ENCODE measurements around the gene ACTR1A.

Gene ACTR1A

DNA sequence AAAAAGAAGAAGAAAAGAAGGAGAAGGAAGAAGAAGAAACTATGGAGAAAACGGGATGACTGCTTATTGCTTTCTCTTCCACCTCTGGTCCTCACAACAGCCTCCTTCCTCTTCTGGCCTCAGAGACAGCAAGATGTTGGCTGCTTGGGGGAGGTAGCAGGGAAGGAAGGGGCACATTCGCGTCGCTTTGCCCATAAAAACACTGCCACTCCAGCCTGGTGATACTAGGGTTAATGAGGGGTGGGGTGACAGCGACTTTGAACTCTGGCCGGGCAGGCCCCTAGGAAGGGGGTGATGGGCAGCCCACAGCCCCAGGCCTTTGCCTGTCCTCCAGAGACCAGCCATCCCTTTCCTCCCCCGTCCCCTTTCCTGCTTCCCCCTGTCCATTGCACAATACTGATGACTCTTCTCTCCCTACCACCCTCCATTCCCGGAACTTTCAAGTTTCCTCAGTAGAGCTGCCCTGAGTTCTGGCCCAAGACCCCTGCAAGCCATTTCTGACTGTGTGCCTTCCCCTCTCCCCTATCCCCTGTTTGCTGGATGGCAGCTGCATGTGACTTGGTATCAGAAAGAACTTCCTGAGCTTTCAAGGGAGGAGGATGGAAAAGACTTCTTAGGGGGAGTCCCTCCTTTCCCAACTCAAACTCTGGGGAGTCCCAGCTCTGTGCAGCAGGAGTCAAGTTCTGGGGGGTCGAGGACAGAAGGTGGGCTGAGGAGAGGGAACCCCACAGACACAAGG, 67.9 kb downstream of the ACTR1A start:
- POLR2A ChIA-PET = interaction anchor here (1.1 to 2.1 kb wide), 4 partner anchors 14 to 29 kb away, joined by 3 to 18 read pairs (median 4); partner anchors contain the start of genes C10orf95 and FBXL15
- no peak for DNase-seq (ENCODE audit: extremely low spot score)
- TF ChIP-seq SUZ12 (IDR thresholded peaks at IDR 0.05) = no peak
- no peak for TF ChIP-seq FOXA1 (IDR thresholded peaks at IDR 0.05)
- no peak for TF ChIP-seq FOXK2 (IDR thresholded peaks at IDR 0.05)
- no peak for TF ChIP-seq ELF4 (IDR thresholded peaks at IDR 0.05)
- TF ChIP-seq ZNF384 (IDR thresholded peaks at IDR 0.05) = peak; percentile 46
- TF ChIP-seq LEF1 (IDR thresholded peaks at IDR 0.05; ENCODE audit: borderline replicate concordance) = no peak
- CTCF ChIA-PET = interaction anchor here (1.8 kb wide), 1 partner anchor 11 kb away, joined by 5 read pairs; no protein-coding TSS in a partner anchor

DNA sequence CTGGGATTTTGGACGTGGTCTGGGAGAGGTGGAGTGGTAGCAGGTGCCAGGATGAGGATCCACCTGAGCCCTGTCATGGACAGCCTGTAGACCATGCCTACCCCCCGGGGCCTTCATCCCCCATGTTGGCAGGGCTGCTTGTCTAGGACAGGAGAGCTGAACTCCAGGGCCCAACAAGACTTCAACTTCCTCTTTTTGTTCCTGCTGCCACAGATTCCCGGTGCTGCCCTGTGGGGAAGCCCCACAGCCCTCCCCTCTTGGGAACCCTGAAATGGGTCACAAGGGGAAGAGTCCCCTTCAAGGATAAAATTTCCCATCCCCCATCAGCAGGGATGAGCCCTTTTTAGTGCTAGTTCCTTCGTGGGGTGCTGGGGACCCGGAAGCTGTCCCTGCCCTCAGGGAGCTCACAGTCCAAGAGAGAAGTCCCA, 68.9 kb downstream of the ACTR1A start:
- ChIA-PET CTCF (interaction anchor here (1.1 kb wide), 1 partner anchor 11 kb away, joined by 4 read pairs; no protein-coding TSS in a partner anchor), POLR2A (interaction anchor here (1.1 to 4.2 kb wide), 2 partner anchors 17 to 39 kb away, joined by 4 to 62 read pairs; partner anchors contain the start of gene C10orf95)
- no peak for DNase-seq (ENCODE audit: extremely low spot score)
- TF ChIP-seq, protein P1, sequence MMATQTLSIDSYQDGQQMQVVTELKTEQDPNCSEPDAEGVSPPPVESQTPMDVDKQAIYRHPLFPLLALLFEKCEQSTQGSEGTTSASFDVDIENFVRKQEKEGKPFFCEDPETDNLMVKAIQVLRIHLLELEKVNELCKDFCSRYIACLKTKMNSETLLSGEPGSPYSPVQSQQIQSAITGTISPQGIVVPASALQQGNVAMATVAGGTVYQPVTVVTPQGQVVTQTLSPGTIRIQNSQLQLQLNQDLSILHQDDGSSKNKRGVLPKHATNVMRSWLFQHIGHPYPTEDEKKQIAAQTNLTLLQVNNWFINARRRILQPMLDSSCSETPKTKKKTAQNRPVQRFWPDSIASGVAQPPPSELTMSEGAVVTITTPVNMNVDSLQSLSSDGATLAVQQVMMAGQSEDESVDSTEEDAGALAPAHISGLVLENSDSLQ (IDR thresholded peaks at IDR 0.05) = no peak
- no peak for TF ChIP-seq L3MBTL2 (conservative IDR thresholded peaks at IDR 0.05)
- TF ChIP-seq LEF1 (IDR thresholded peaks at IDR 0.05; ENCODE audit: borderline replicate concordance) = no peak
- no peak for TF ChIP-seq FOXM1 (IDR thresholded peaks at IDR 0.05; ENCODE audit: borderline replicate concordance)
- no peak for TF ChIP-seq SP1 (IDR thresholded peaks at IDR 0.05)
- TF ChIP-seq FOXA1 (IDR thresholded peaks at IDR 0.05) = no peak
- no peak for TF ChIP-seq CTBP1 (IDR thresholded peaks at IDR 0.05; ENCODE audit: borderline replicate concordance)
- no peak for TF ChIP-seq ELF4 (IDR thresholded peaks at IDR 0.05)
- no peak for TF ChIP-seq TARDBP (IDR thresholded peaks at IDR 0.05)
- no peak for TF ChIP-seq SUZ12 (IDR thresholded peaks at IDR 0.05)

DNA sequence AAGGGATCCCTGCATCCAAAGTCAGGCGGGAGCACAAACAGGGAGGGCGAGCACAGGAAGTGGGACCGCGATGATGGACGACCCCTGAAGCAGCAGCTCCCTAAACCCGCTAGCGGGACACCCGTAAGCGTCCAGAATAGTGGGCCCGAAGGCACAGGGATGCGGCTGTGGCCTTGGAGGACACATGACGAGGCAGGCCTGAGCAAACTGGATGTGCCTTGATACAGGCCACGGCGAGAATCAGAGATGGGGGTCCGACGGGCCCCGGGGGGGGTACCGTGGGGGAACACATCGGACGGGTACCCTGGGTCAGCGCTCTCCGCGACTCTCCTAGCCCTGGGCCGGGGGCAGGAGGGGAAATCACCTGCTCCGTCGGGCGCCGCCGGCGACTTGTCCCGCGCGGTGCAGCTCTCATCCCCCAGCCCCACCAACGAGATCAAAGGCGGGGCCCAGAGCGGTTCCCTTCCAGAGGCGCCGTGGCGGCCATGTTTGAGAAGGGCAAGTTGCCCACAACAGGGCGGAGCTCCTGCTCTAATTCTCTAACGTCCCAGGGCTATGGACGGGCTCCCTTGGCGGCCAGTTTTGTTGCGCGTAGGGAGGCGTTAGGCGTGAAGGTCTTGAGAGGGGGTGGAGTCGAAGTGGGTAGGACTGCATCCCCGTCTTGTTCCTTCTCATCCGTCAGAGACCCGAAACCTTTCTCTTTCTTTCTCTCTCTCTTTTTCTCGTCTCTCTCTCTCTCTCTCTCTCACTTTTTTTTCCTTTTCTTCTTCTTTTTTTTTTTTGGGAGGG, 70.2 kb downstream of the ACTR1A start, which contains the start of gene CUEDC2:
TSS of gene CUEDC2 (minus strand) at position 413 of the 789 bp plus-strand sequence. CDS start 7,386 bp downstream, outside the sequence.
- POLR2A ChIA-PET = interaction anchor here (0.6 to 4.2 kb wide), 23 partner anchors 8 to 365 kb away, joined by 3 to 75 read pairs (median 4); partner anchors contain the start of genes C10orf95, FBXL15 and GBF1
- peak; percentile 59; the same call in 1 of the 2 replicates for TF ChIP-seq FOXM1 (IDR thresholded peaks at IDR 0.05; ENCODE audit: borderline replicate concordance)
- peak; percentile 87 for TF ChIP-seq ZNF384 (IDR thresholded peaks at IDR 0.05)
- TF ChIP-seq L3MBTL2 (conservative IDR thresholded peaks at IDR 0.05) = peak; percentile 27
- TF ChIP-seq LEF1 (IDR thresholded peaks at IDR 0.05; ENCODE audit: borderline replicate concordance) = peak; percentile 99
- TF ChIP-seq FOXA1 (IDR thresholded peaks at IDR 0.05) = no peak
- DNase-seq (ENCODE audit: extremely low spot score) = peak; percentile 95
- CTCF ChIA-PET = interaction anchor here (0.6 to 1.4 kb wide), 6 partner anchors 9 to 152 kb away, joined by 3 to 6 read pairs (median 4); partner anchors contain the start of gene FBXL15

DNA sequence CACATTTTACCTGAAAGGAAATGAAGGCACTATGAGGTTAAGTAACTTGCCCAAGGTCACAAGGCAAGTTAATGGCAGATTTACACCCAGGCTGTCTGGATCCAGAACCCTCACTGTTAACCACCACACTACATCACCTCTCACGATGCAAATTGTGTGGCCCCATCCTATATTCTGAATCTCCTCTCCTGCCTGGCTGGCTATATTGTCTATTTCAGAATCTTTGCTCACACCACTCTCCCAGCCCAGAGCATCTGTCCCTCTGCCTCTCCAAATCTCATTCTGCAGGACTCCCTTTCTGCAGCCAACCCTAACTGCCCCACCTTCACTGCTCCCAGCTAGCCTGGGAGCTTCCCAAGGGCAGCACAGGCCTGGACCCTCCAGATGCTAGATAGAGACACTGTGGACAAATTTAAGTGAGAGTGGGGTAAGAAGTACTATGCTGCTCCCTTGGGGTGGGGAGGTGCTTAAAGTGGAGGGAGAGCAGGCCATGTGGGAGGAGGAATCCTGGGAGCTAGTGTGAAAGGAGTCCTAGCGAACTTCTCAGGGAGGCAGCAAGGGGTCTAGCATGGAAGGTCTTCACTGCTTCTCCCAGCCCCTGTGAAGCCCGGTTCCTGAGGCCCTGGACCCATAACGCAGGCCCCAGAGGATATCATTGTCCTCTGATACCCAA, 70.9 kb downstream of the ACTR1A start:
- CTCF ChIA-PET = interaction anchor here (0.5 to 1.4 kb wide), 4 partner anchors 10 to 32 kb away, joined by 3 to 6 read pairs (median 3); partner anchors contain the start of gene FBXL15
- no peak for DNase-seq (ENCODE audit: extremely low spot score)
- POLR2A ChIA-PET = interaction anchor here (0.7 to 4.2 kb wide), 17 partner anchors 9 to 199 kb away, joined by 3 to 75 read pairs (median 4); partner anchors contain the start of genes C10orf95, FBXL15 and GBF1

DNA sequence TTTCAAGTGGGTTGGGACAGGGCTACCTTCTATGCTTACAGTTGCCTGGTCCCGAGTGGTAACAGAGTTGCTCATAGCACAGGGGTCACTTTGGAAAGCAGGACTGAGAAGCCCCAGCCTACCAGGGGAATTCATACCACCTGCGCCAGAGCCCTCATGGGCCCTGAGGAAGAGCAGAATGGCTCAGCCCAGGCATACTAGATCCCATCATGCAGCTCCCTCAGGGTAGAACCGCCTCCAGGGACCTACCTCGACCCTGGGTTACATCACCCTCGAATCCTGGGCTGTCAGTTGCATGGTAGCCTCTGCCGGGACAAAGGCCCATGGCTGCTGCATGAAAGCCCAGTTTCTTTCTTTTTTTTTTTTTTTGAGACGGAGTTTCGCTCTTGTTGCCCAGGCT, 73.0 kb downstream of the ACTR1A start:
- ChIA-PET POLR2A (interaction anchor here (4.2 kb wide), 1 partner anchor 21 kb away, joined by 62 read pairs; the partner anchor contains the start of gene C10orf95), CTCF (no interaction called here)
- no peak for DNase-seq (ENCODE audit: extremely low spot score)
- TF ChIP-seq TARDBP (IDR thresholded peaks at IDR 0.05) (no peak), FOXA1 (IDR thresholded peaks at IDR 0.05) (no peak), FOXM1 (IDR thresholded peaks at IDR 0.05; ENCODE audit: borderline replicate concordance) (no peak), LEF1 (IDR thresholded peaks at IDR 0.05; ENCODE audit: borderline replicate concordance) (no peak), ARNT (IDR thresholded peaks at IDR 0.05) (no peak), NFRKB (IDR thresholded peaks at IDR 0.05) (no peak), HDGF (IDR thresholded peaks at IDR 0.05; ENCODE audit: borderline replicate concordance) (no peak), FOXK2 (IDR thresholded peaks at IDR 0.05) (no peak), BHLHE40 (IDR thresholded peaks at IDR 0.05; ENCODE audit: borderline replicate concordance) (no peak), ELF4 (IDR thresholded peaks at IDR 0.05) (no peak), ZNF384 (IDR thresholded peaks at IDR 0.05) (no peak), L3MBTL2 (conservative IDR thresholded peaks at IDR 0.05) (no peak), SUZ12 (IDR thresholded peaks at IDR 0.05) (no peak), CTBP1 (IDR thresholded peaks at IDR 0.05; ENCODE audit: borderline replicate concordance) (no peak), SP1 (IDR thresholded peaks at IDR 0.05) (no peak)
- TF ChIP-seq, protein P1 (IDR thresholded peaks at IDR 0.05) = no peak

More for the DNA sequence above, 70.9 kb downstream of the ACTR1A start:
- TF ChIP-seq CTBP1 (IDR thresholded peaks at IDR 0.05; ENCODE audit: borderline replicate concordance) (no peak), FOXM1 (IDR thresholded peaks at IDR 0.05; ENCODE audit: borderline replicate concordance) (no peak), ZNF384 (IDR thresholded peaks at IDR 0.05) (no peak), LEF1 (IDR thresholded peaks at IDR 0.05; ENCODE audit: borderline replicate concordance) (no peak), SUZ12 (IDR thresholded peaks at IDR 0.05) (no peak), FOXK2 (IDR thresholded peaks at IDR 0.05) (no peak), BHLHE40 (IDR thresholded peaks at IDR 0.05; ENCODE audit: borderline replicate concordance) (no peak), ARNT (IDR thresholded peaks at IDR 0.05) (no peak), FOXA1 (IDR thresholded peaks at IDR 0.05) (no peak), SP1 (IDR thresholded peaks at IDR 0.05) (no peak), ELF4 (IDR thresholded peaks at IDR 0.05) (no peak), HDGF (IDR thresholded peaks at IDR 0.05; ENCODE audit: borderline replicate concordance) (no peak), TARDBP (IDR thresholded peaks at IDR 0.05) (no peak), L3MBTL2 (conservative IDR thresholded peaks at IDR 0.05) (no peak), NFRKB (IDR thresholded peaks at IDR 0.05) (no peak)
- TF ChIP-seq, protein P1 (IDR thresholded peaks at IDR 0.05) = no peak

All from HEK293T (cell line).